Measurements from ENCODE around the gene MSRB1.
"Not testable (repeated sequence)": the region's sequence is repeated elsewhere in the genome, so short reads cannot be mapped to it uniquely, and the experiment has no call there.

MSRB1 gene

GRCh38 chr16:1938316-1938715, 4.7 kb downstream of the MSRB1 start:
- DNase-seq: no peak

- DNase-seq: no peak
These were observed 6.0 kb downstream of the MSRB1 start for GRCh38 chr16:1936945-1937479.

- DNase-seq: no peak
These were observed 9.8 kb downstream of the MSRB1 start for GRCh38 chr16:1933097-1933661.

- DNase-seq: no peak
These were observed 10.7 kb downstream of the MSRB1 start for GRCh38 chr16:1932050-1933028.

GRCh38 chr16:1930338-1930720, 12.7 kb downstream of the MSRB1 start:
- DNase-seq: no peak

- DNase-seq: peak; percentile 96
These were observed 13.2 kb downstream of the MSRB1 start for GRCh38 chr16:1929578-1930337.

GRCh38 chr16:1929105-1929504, 13.9 kb downstream of the MSRB1 start:
- no peak for DNase-seq

- no peak for DNase-seq
These were observed 16.7 kb downstream of the MSRB1 start for GRCh38 chr16:1926271-1926670.

GRCh38 chr16:1924095-1924494, 18.9 kb downstream of the MSRB1 start:
- DNase-seq: no peak

GRCh38 chr16:1923299-1924034, 19.5 kb downstream of the MSRB1 start:
- peak; percentile 35 for DNase-seq

GRCh38 chr16:1922357-1922756, 20.6 kb downstream of the MSRB1 start:
- no peak for DNase-seq

- DNase-seq: no peak
These were observed 22.2 kb downstream of the MSRB1 start for GRCh38 chr16:1920727-1921171.

- not testable (repeated sequence) for DNase-seq
These were observed 22.9 kb downstream of the MSRB1 start for GRCh38 chr16:1920122-1920521.

GRCh38 chr16:1919327-1919998, 23.5 kb downstream of the MSRB1 start:
- DNase-seq: no peak

- DNase-seq: no peak
These were observed 24.4 kb downstream of the MSRB1 start, which contains the start of gene HS3ST6 for GRCh38 chr16:1918351-1919326. HS3ST6 (minus strand) TSS chr16:1918415; CDS start chr16:1918323, 92 bp downstream.

GRCh38 chr16:1917665-1918350, 25.2 kb downstream of the MSRB1 start:
- no peak for DNase-seq

- DNase-seq: no peak
These were observed 25.8 kb downstream of the MSRB1 start for GRCh38 chr16:1917056-1917664.

GRCh38 chr16:1916640-1916990, 26.4 kb downstream of the MSRB1 start:
- no peak for DNase-seq
